Measurements from ENCODE around the gene RAB1B.

Gene RAB1B

DNA sequence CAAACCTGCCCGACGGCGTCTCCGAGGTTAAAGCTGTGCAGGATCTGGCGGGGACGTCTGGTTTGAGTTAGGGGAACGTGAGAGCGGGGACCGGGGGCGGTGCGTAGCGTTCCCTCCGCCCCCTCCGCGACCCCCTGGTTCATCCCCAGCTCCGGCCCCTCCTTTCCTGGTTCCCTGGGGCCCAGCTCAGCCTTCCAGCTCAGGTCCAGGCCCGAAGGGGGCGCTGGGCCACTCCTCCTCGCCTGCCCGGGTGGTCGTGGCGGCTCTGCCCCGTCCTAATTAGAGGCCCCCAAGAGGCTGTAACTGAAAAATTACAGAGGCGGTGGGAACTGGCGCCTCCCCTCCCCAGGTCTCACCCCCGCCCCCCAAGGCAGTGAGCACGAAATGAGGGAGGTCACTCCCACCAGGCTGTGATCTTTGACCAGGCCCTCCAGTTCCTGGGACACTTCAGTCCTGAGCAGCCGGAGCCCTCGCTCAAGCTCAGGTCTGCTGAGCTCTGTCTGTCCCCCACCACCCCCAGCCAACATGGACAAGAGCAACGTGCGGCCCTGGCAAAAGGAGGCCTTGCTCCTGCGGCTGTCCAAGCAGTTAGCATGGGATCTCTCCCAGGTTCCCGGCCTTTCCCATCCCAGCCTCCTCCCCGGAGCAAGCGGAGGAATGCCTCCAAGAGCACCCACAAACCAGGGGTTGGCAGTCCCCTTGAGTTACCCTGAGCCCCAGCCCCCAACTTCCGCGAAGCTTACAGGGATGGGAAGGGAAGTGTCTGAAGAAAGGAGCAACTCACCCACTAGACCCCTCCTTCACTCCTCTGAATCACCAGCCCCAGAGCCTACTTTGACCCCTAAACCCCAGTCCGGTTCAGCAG lies 45.1 kb downstream of the RAB1B start:
- Histone ChIP-seq H3K4me2 (ENCODE audit: low read length) (peak overlapping the region; percentile 55), H3K27ac (ENCODE audit: low read depth, low read length) (no peak overlapping the region), H3K9me2 (replicated peaks; ENCODE audit: control insufficient read depth, low read length) (no peaks in the 10 kb centered on the region), H3K4me3 (ENCODE audit: low read length) (peak overlapping the region; percentile 52), H3K79me2 (ENCODE audit: control insufficient read depth, low read length) (no peaks in the 10 kb centered on the region), H4K20me1 (ENCODE audit: control insufficient read depth, insufficient read depth, low read depth, low read length) (no peaks in the 10 kb centered on the region), H3K36me3 (ENCODE audit: control insufficient read depth, low read length) (no peaks in the 10 kb centered on the region), H3F3A (ENCODE audit: control insufficient read depth, insufficient read depth) (peaks cover 9% of the 10 kb centered on the region), H3K27me3 (ENCODE audit: control insufficient read depth, low read length) (no peaks in the 10 kb centered on the region), H3K9me3 (ENCODE audit: control insufficient read depth, insufficient read depth, low read length) (no peaks in the 10 kb centered on the region), H3K4me1 (ENCODE audit: control insufficient read depth, low read length) (peaks cover 40% of the 10 kb centered on the region)
- no peak for TF ChIP-seq EZH2phosphoT487 (IDR thresholded peaks at IDR 0.05; ENCODE audit: borderline replicate concordance, low read length)
- TF ChIP-seq, protein P1, sequence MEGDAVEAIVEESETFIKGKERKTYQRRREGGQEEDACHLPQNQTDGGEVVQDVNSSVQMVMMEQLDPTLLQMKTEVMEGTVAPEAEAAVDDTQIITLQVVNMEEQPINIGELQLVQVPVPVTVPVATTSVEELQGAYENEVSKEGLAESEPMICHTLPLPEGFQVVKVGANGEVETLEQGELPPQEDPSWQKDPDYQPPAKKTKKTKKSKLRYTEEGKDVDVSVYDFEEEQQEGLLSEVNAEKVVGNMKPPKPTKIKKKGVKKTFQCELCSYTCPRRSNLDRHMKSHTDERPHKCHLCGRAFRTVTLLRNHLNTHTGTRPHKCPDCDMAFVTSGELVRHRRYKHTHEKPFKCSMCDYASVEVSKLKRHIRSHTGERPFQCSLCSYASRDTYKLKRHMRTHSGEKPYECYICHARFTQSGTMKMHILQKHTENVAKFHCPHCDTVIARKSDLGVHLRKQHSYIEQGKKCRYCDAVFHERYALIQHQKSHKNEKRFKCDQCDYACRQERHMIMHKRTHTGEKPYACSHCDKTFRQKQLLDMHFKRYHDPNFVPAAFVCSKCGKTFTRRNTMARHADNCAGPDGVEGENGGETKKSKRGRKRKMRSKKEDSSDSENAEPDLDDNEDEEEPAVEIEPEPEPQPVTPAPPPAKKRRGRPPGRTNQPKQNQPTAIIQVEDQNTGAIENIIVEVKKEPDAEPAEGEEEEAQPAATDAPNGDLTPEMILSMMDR (IDR thresholded peaks at IDR 0.05; ENCODE audit: low read depth, low read length, poor library complexity, severe bottlenecking): peak; percentile 34

DNA sequence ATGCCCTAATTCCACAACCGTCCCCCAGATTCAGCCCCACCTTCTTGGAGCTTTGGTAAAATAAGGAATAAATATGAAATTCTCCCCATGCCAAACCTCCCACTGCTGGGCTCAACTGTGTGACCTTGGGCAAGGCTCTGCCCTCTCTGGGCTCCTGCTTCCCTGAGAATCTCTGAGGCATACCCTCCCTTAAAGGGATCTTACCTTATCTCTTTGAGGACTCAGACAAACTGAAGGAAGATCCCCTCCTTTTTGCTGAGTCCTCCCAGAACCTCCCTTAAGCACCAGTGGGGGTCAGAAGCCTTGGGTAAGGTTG lies 45.7 kb downstream of the RAB1B start:
- Histone ChIP-seq H3F3A (ENCODE audit: control insufficient read depth, insufficient read depth) (peaks cover 11% of the 10 kb centered on the region), H3K9me3 (ENCODE audit: control insufficient read depth, insufficient read depth, low read length) (no peaks in the 10 kb centered on the region), H3K4me2 (ENCODE audit: low read length) (no peak overlapping the region), H3K9me2 (replicated peaks; ENCODE audit: control insufficient read depth, low read length) (no peaks in the 10 kb centered on the region), H3K36me3 (ENCODE audit: control insufficient read depth, low read length) (no peaks in the 10 kb centered on the region), H3K27me3 (ENCODE audit: control insufficient read depth, low read length) (no peaks in the 10 kb centered on the region), H3K27ac (ENCODE audit: low read depth, low read length) (no peak overlapping the region), H3K79me2 (ENCODE audit: control insufficient read depth, low read length) (no peaks in the 10 kb centered on the region), H3K4me1 (ENCODE audit: control insufficient read depth, low read length) (peaks cover 46% of the 10 kb centered on the region), H3K4me3 (ENCODE audit: low read length) (no peak overlapping the region), H4K20me1 (ENCODE audit: control insufficient read depth, insufficient read depth, low read depth, low read length) (no peaks in the 10 kb centered on the region)
- TF ChIP-seq EZH2phosphoT487 (IDR thresholded peaks at IDR 0.05; ENCODE audit: borderline replicate concordance, low read length): no peak
- TF ChIP-seq, protein P1 (IDR thresholded peaks at IDR 0.05; ENCODE audit: low read depth, low read length, poor library complexity, severe bottlenecking): no peak

DNA sequence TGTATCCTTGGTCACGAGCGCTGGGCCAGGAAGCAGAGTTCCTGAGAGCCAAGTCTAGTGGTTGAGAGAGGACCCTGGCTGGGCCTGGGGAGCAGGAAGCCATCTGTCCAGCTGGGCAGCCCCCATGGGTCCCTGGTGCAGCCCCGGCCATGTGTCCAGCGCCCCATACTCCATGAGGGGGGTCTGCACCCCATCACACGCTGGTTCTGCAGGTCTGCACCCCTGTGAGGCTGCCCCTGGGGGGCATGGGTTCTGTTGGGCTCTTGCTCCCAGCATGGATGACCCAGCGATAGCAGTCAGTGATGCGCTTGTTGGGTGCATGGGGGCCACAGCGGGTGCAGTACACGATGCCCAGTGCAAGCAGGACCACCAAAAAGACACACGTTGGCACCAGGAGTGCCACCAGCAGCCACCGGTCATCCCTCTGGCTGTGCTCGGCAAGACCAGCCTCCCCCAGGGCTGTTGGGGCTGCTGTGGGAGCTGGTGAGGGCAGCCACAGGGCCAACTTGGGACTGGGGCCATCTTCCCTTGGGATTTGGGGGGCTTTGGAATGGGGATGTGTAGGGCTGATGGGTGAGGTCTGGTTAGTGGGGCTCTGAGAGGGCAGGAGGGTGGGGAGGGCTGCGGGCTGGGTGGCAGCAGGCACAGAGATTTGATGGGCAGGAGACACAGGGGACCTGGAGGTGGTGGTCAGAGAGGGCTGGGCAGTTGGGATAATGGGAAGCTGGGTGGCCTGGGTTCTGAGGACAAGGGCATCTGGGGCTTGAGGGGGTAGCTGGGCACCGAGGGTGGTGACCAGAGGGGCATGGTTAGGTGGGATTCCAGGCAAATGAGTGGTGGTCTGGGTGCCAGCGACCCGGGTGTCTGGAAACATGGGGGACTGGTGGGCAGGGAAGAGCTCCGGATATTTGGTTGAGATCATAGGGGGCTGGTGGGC lies 46.4 kb downstream of the RAB1B start:
- H3F3A ChIP-seq (ENCODE audit: control insufficient read depth, insufficient read depth): peaks cover 11% of the 10 kb centered on the region
- H3K79me2 ChIP-seq (ENCODE audit: control insufficient read depth, low read length): no peaks in the 10 kb centered on the region
- peaks cover 3% of the 10 kb centered on the region; the same call in 1 of the 2 replicates for H3K9me3 ChIP-seq (ENCODE audit: control insufficient read depth, insufficient read depth, low read length)
- H3K27me3 ChIP-seq (ENCODE audit: control insufficient read depth, low read length): no peaks in the 10 kb centered on the region
- TF ChIP-seq, protein P1 (IDR thresholded peaks at IDR 0.05; ENCODE audit: low read depth, low read length, poor library complexity, severe bottlenecking): no peak
- no peak for TF ChIP-seq EZH2phosphoT487 (IDR thresholded peaks at IDR 0.05; ENCODE audit: borderline replicate concordance, low read length)
- no peak overlapping the region for H3K4me2 ChIP-seq (ENCODE audit: low read length)
- H3K27ac ChIP-seq (ENCODE audit: low read depth, low read length): no peak overlapping the region
- peaks cover 49% of the 10 kb centered on the region for H3K4me1 ChIP-seq (ENCODE audit: control insufficient read depth, low read length)
- no peak overlapping the region for H3K4me3 ChIP-seq (ENCODE audit: low read length)
- H4K20me1 ChIP-seq (ENCODE audit: control insufficient read depth, insufficient read depth, low read depth, low read length): no peaks in the 10 kb centered on the region
- H3K36me3 ChIP-seq (ENCODE audit: control insufficient read depth, low read length): no peaks in the 10 kb centered on the region
- H3K9me2 ChIP-seq (replicated peaks; ENCODE audit: control insufficient read depth, low read length): no peaks in the 10 kb centered on the region

Data from DOHH2 (cell line).